Endodermal cell (in vitro differentiated cells): Measurements from ENCODE around the gene SEMA5A. TPM values are rescaled to one million over a fixed set of nuclear protein-coding genes. Genes with fewer than 3 reads are reported as not detected.

Experiments used
- DNase-seq: peaks from one replicate; pipeline ENCODE4 v3.0.0-alpha.2; 2017
- H3K27ac ChIP-seq: 2 replicates; pipeline ENCODE4 v1.5.1; 2013; ENCODE audit warnings: mild to moderate bottlenecking, low read depth, low read length, moderate library complexity
- H3K27me3 ChIP-seq: 2 replicates; pipeline ENCODE4 v1.6.1; 2013; ENCODE audit warnings: mild to moderate bottlenecking, low read length, moderate library complexity; ENCODE audit not compliant: insufficient read depth, control insufficient read depth, poor library complexity, severe bottlenecking
- H3K36me3 ChIP-seq: 2 replicates; pipeline ENCODE4 v1.7.0; 2013; ENCODE audit warnings: mild to moderate bottlenecking, low read length, moderate library complexity; ENCODE audit not compliant: control insufficient read depth, insufficient read depth
- H3K4me1 ChIP-seq: one replicate; pipeline ENCODE4 v1.7.0; 2013; ENCODE audit warnings: low read length; ENCODE audit not compliant: control insufficient read depth, insufficient read depth
- H3K4me3 ChIP-seq: 2 replicates; pipeline ENCODE4 v1.5.1; 2013; ENCODE audit warnings: mild to moderate bottlenecking, low read length, moderate library complexity
- H3K9ac ChIP-seq: 2 replicates; pipeline ENCODE4 v1.6.1; 2013; ENCODE audit warnings: mild to moderate bottlenecking, low read length, moderate library complexity; ENCODE audit not compliant: poor library complexity, severe bottlenecking; ENCODE audit errors: extremely low read depth
- H3K9me3 ChIP-seq: 2 replicates; pipeline ENCODE4 v1.6.1; 2013; ENCODE audit warnings: mild to moderate bottlenecking, low read length, moderate library complexity; ENCODE audit not compliant: control insufficient read depth
- H3K27ac Mint-ChIP-seq: 2 replicates; pipeline ENCODE4 v1.8.0; 2020; ENCODE audit warnings: mixed read lengths
- H3K27me3 Mint-ChIP-seq: 2 replicates; pipeline ENCODE4 v1.8.0; 2021; ENCODE audit warnings: mild to moderate bottlenecking, mixed read lengths; ENCODE audit not compliant: insufficient read depth
- H3K36me3 Mint-ChIP-seq: 2 replicates; pipeline ENCODE4 v1.8.0; 2020; ENCODE audit warnings: low read depth, mixed read lengths
- H3K4me1 Mint-ChIP-seq: 2 replicates; pipeline ENCODE4 v1.8.0; 2020; ENCODE audit warnings: mixed read lengths
- H3K4me3 Mint-ChIP-seq: 2 replicates; pipeline ENCODE4 v1.8.0; 2020; ENCODE audit warnings: mild to moderate bottlenecking, moderate library complexity, mixed read lengths
- H3K9me3 Mint-ChIP-seq: 2 replicates; pipeline ENCODE4 v1.8.0; 2020; ENCODE audit warnings: mild to moderate bottlenecking, mixed read lengths
- WGBS, 2 experiments: methylation state at CpG; one replicate each; pipeline versions ENCODE4 v1.1.5 to v1.1.7; 2013; ENCODE audit warnings: missing lambda C conversion rate in 2 of 2, mixed read lengths in 1 of 2; ENCODE audit not compliant: insufficient coverage in 1 of 2, insufficient read length in 1 of 2; 5-methylcytosine and 5-hydroxymethylcytosine counted together
- total RNA-seq, 2 donors: library from RNA; stranded (reverse); fragmentation: NEBNext Ultra II Directional in 1 of 2; extraction: Animal tissue kit (Norgen Biotek cat#: 25700) in 1 of 2; gene quantifications; 2 replicates in 1 of 2; 3 replicates in 1 of 2; pipeline ENCODE4 v1.2.1, GENCODE V29; 2021
- TF ChIP-seq, protein P1 (sequence below): fragments of 200-600 bp; sonication (generic); conservative IDR thresholded peaks from 2 replicates; pipeline ENCODE4 v1.5.0; 2021; ENCODE audit warnings: antibody characterized with exemption, mild to moderate bottlenecking

SEMA5A gene
- total RNA-seq, 2 donors from 2014 or later, result 46.8 to 77.8 TPM

DNA sequence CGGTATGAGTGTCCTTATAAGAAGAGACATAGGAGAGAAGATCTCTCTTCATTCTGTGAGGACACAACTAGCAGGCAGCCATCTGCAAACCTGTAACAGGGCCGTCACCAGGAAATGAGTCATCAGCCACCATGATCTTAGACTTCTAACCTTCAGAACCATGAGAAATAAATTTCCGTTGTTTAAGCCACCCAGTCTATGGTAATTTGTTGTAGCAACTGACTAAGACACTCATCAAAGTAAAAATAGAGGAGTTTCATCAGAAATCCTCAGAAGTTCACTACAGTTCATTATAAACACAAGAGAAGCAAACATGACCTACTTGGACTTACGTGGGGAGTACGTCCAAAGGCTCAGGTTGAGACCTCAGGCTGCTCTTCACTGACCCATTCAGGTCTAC lies 357.7 kb downstream of the SEMA5A start:
- no peaks in the 10 kb centered on the region for H3K27me3 ChIP-seq
- no peaks in the 10 kb centered on the region for H3K9me3 Mint-ChIP-seq
- H3K36me3 ChIP-seq, result peaks cover 87% of the 10 kb centered on the region
- no peaks in the 10 kb centered on the region for H3K9me3 ChIP-seq
- H3K4me3 Mint-ChIP-seq, result no peak overlapping the region
- no peak overlapping the region for H3K4me3 ChIP-seq
- H3K27ac Mint-ChIP-seq, result no peak overlapping the region
- no peak for DNase-seq
- no peak overlapping the region for H3K9ac ChIP-seq
- H3K4me1 Mint-ChIP-seq, result peaks cover 4% of the 10 kb centered on the region
- H3K36me3 Mint-ChIP-seq, result peaks cover 64% of the 10 kb centered on the region
- no peaks in the 10 kb centered on the region for H3K4me1 ChIP-seq
- TF ChIP-seq, protein P1, sequence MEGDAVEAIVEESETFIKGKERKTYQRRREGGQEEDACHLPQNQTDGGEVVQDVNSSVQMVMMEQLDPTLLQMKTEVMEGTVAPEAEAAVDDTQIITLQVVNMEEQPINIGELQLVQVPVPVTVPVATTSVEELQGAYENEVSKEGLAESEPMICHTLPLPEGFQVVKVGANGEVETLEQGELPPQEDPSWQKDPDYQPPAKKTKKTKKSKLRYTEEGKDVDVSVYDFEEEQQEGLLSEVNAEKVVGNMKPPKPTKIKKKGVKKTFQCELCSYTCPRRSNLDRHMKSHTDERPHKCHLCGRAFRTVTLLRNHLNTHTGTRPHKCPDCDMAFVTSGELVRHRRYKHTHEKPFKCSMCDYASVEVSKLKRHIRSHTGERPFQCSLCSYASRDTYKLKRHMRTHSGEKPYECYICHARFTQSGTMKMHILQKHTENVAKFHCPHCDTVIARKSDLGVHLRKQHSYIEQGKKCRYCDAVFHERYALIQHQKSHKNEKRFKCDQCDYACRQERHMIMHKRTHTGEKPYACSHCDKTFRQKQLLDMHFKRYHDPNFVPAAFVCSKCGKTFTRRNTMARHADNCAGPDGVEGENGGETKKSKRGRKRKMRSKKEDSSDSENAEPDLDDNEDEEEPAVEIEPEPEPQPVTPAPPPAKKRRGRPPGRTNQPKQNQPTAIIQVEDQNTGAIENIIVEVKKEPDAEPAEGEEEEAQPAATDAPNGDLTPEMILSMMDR, result no peak
- H3K27ac ChIP-seq, result no peak overlapping the region
- H3K27me3 Mint-ChIP-seq, result no peaks in the 10 kb centered on the region
- 83 to 94% methylated on average over 2 to 5 of the region's 5 CpGs for WGBS, 2 experiments

DNA sequence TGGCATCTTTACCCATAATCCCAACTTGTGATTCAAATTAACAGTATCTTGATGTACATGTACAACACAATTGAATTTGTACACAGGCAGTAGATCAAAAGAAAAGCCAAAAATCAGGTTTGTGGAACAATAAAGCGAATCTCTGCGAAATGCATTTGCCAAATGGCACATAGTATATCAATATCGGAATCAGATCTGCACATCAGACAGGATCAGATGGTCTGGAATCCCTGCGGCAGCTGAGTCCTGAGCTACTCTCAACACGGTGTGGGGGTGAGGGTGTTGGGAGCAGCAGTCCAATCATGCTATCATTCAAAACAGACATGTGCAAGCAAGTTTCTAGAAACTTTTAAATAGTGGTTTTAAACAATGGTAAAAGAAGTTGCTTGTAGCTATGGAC lies 358.3 kb downstream of the SEMA5A start:
- Histone ChIP-seq H3K27ac (no peak overlapping the region), H3K27me3 (no peaks in the 10 kb centered on the region), H3K9me3 (no peaks in the 10 kb centered on the region), H3K4me3 (no peak overlapping the region), H3K36me3 (peaks cover 87% of the 10 kb centered on the region), H3K4me1 (no peaks in the 10 kb centered on the region), H3K9ac (no peak overlapping the region)
- H3K9me3 Mint-ChIP-seq, result no peaks in the 10 kb centered on the region
- no peak overlapping the region for H3K27ac Mint-ChIP-seq
- WGBS, 2 experiments, result 96 to 98% methylated on average over 4 to 5 of the region's 5 CpGs
- TF ChIP-seq, protein P1, result no peak
- H3K4me1 Mint-ChIP-seq, result peaks cover 4% of the 10 kb centered on the region
- no peaks in the 10 kb centered on the region for H3K27me3 Mint-ChIP-seq
- H3K4me3 Mint-ChIP-seq, result no peak overlapping the region
- DNase-seq, result no peak
- H3K36me3 Mint-ChIP-seq, result peaks cover 60% of the 10 kb centered on the region

DNA sequence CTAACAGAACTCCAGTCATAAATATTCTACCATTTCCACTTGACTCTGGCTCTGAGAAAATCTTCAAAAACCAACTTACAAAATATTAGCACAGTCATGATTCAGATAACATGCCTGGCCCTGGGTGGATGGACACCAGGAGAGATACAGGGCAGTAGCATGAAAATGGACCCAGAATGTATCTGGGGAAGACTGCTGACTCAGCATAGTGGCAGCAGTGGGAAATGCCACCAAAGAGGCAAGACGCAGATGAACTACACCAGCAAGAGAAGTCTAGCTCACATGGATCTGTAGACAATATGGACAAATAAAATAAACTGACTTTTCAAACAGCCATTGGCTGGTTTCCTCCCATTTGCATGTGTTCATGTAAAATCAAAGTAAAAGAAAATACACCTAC lies 359.8 kb downstream of the SEMA5A start:
- Mint-ChIP-seq H3K27me3 (no peaks in the 10 kb centered on the region), H3K27ac (no peak overlapping the region), H3K36me3 (peaks cover 58% of the 10 kb centered on the region), H3K4me3 (no peak overlapping the region), H3K9me3 (no peaks in the 10 kb centered on the region), H3K4me1 (no peaks in the 10 kb centered on the region)
- H3K9ac ChIP-seq, result no peak overlapping the region
- no peak for DNase-seq
- H3K9me3 ChIP-seq, result no peaks in the 10 kb centered on the region
- no peaks in the 10 kb centered on the region for H3K4me1 ChIP-seq
- H3K27me3 ChIP-seq, result no peaks in the 10 kb centered on the region
- TF ChIP-seq, protein P1, result no peak
- H3K4me3 ChIP-seq, result no peak overlapping the region
- peaks cover 79% of the 10 kb centered on the region for H3K36me3 ChIP-seq
- WGBS, 2 experiments, result 100% methylated on average over 1 of the region's 1 CpG
- H3K27ac ChIP-seq, result no peak overlapping the region
